WERI-Rb-1 (cell line): ENCODE measurements around the gene FSD1L.
"Not testable (repeated sequence)": the region's sequence is repeated elsewhere in the genome, so short reads cannot be mapped to it uniquely, and the experiment has no call there.

Experiments used
- DNase-seq: peaks from one replicate; pipeline ENCODE4 v3.0.0-alpha.2; 2020
- H3K27ac ChIP-seq: fragments of 250-450 bp; sonication (Bioruptor Pico); 2 replicates; pipeline ENCODE4 v1.5.1; 2020; ENCODE audit warnings: mild to moderate bottlenecking, moderate library complexity
- H3K27me3 ChIP-seq: fragments of 250-450 bp; sonication (Bioruptor Pico); 2 replicates; pipeline ENCODE4 v1.5.1; 2021; ENCODE audit warnings: mild to moderate bottlenecking, low read depth, moderate library complexity; ENCODE audit not compliant: insufficient read depth, severe bottlenecking
- H3K36me3 ChIP-seq: fragments of 250-450 bp; sonication (Bioruptor Pico); 2 replicates; pipeline ENCODE4 v1.5.1; 2020; ENCODE audit warnings: mild to moderate bottlenecking, moderate library complexity
- H3K4me3 ChIP-seq: 2 replicates; pipeline ENCODE4 v1.5.1; 2011; ENCODE audit warnings: low read depth, mild to moderate bottlenecking, control low read depth, low read length
- H3K9me3 ChIP-seq: fragments of 250-450 bp; sonication (Bioruptor Pico); 2 replicates; pipeline ENCODE4 v1.5.1; 2021; ENCODE audit warnings: mild to moderate bottlenecking, moderate library complexity; ENCODE audit not compliant: severe bottlenecking
- TF ChIP-seq, protein P1 (sequence below): IDR thresholded peaks from 2 replicates; pipeline ENCODE4 v1.5.1; 2011; ENCODE audit warnings: low read depth, mild to moderate bottlenecking, control low read depth, inconsistent platforms, low read length

The FSD1L gene

DNA sequence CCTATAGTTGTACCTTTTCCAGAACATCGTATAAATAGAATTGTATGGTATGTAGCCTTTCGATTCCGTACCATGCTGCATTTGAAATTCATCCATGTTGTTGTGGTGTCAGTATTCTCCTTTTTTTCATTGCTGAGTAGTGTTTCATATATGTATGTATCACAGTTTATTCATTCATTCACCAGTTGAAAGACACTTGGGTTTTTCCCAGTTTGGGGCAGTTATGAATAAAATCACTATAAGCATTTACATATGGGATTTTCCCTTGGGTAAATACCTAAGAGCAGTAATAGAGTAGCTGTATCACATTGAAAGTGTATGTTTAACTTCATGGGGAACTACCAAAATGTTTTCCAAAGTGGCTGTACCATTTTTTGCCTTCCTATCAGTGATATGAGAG is 94.0 kb downstream of the FSD1L start:
- TF ChIP-seq, protein P1, sequence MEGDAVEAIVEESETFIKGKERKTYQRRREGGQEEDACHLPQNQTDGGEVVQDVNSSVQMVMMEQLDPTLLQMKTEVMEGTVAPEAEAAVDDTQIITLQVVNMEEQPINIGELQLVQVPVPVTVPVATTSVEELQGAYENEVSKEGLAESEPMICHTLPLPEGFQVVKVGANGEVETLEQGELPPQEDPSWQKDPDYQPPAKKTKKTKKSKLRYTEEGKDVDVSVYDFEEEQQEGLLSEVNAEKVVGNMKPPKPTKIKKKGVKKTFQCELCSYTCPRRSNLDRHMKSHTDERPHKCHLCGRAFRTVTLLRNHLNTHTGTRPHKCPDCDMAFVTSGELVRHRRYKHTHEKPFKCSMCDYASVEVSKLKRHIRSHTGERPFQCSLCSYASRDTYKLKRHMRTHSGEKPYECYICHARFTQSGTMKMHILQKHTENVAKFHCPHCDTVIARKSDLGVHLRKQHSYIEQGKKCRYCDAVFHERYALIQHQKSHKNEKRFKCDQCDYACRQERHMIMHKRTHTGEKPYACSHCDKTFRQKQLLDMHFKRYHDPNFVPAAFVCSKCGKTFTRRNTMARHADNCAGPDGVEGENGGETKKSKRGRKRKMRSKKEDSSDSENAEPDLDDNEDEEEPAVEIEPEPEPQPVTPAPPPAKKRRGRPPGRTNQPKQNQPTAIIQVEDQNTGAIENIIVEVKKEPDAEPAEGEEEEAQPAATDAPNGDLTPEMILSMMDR: no peak
- Histone ChIP-seq H3K9me3 (no peaks in the 10 kb centered on the region), H3K27ac (no peak overlapping the region), H3K36me3 (peaks cover 23% of the 10 kb centered on the region), H3K4me3 (no peak overlapping the region), H3K27me3 (no peaks in the 10 kb centered on the region)
- DNase-seq: no peak

DNA sequence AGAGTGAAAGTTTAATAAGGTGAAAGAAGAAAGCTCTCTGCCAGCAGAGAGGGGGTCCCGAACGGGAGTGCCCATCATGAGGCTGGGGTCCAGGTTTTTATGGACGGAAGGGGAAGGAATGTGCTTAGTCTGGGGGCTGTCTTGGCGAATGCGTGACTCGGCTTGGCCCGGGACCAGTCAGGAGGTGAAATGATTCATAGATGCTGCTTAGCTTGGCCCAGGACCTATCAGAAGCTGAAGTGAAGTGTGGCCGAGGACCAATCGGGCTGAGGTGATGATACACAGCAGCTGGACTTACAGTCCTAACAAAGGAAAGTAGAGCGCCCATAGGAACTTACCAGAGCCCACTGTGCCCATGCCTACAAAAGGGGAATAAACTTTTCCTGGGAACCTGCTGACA is 106.2 kb downstream of the FSD1L start:
- TF ChIP-seq, protein P1: no peak
- peak; percentile 19 for DNase-seq
- no peaks in the 10 kb centered on the region for H3K27me3 ChIP-seq

GRCh38 chr9:105557804-105558610 is 110.2 kb downstream of the FSD1L start, which contains the start of gene FKTN:
Gene FKTN (plus strand): TSS chr9:105558131. CDS start chr9:105575033, 16,902 bp downstream.
- Histone ChIP-seq H3K4me3 (peak within 1 kb of the TSS; percentile 96), H3K27ac (peak within 1 kb of the TSS; percentile 25), H3K36me3 (0 out of 2 replicates have a peak, but pooled peaks cover 2% of the 10 kb centered on the region), H3K9me3 (peaks cover 6% of the 10 kb centered on the region), H3K27me3 (no peaks in the 10 kb centered on the region)
- TF ChIP-seq, protein P1: no peak
- peak; percentile 95 for DNase-seq

More for the DNA sequence above, 106.2 kb downstream of the FSD1L start:
- H3K36me3 ChIP-seq: peaks cover 7% of the 10 kb centered on the region; the same call in 1 of the 2 replicates
- H3K9me3 ChIP-seq: no peaks in the 10 kb centered on the region
- H3K27ac ChIP-seq: no peak overlapping the region
- no peak overlapping the region for H3K4me3 ChIP-seq

- Histone ChIP-seq H3K36me3 (peaks cover 3% of the 10 kb centered on the region; the same call in 1 of the 2 replicates), H3K27me3 (no peaks in the 10 kb centered on the region), H3K27ac (no peak overlapping the region), H3K9me3 (peaks cover 7% of the 10 kb centered on the region), H3K4me3 (no peak overlapping the region)
- DNase-seq: no peak
- TF ChIP-seq, protein P1: no peak
These were observed 124.6 kb downstream of the FSD1L start for GRCh38 chr9:105572455-105572854.

DNA sequence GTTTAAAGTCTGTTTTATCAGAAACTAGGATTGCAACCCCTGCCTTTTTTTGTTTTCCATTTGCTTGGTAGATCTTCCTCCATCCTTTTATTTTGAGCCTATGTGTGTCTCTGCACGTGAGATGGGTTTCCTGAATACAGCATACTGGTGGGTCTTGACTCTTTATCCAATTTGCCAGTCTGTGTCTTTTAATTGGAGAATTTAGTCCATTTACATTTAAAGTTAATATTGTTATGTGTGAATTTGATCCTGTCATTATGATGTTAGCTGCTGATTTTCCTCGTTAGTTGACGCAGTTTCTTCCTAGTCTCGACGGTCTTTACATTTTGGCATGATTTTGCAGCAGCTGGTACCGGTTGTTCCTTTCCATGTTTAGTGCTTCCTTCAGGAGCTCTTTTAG is 132.1 kb downstream of the FSD1L start:
- not testable (repeated sequence) for H3K4me3 ChIP-seq, H3K9me3 ChIP-seq, H3K27ac ChIP-seq, H3K36me3 ChIP-seq, H3K27me3 ChIP-seq, DNase-seq

DNA sequence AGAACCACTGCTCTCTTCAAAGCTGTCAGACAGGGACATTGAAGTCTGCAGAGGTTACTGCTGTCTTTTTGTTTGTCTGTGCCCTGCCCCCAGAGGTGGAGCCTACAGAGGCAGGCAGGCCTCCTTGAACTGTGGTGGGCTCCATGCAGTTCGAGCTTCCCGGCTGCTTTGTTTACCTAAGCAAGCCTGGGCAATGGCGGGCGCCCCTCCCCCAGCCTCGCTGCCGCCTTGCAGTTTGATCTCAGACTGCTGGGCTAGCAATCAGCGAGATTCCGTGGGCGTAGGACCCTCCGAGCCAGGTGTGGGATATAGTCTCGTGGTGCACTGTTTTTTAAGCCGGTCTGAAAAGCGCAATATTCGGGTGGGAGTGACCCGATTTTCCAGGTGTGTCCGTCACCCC is 133.7 kb downstream of the FSD1L start:
- not testable (repeated sequence) for H3K27ac ChIP-seq, H3K4me3 ChIP-seq, DNase-seq, H3K36me3 ChIP-seq, H3K9me3 ChIP-seq, H3K27me3 ChIP-seq
